Heart left ventricle (tissue), 16 donors: ENCODE results near the gene RTN4RL2. TPM values are rescaled to one million over a fixed set of nuclear protein-coding genes. Genes with fewer than 3 reads are reported as not detected.

Experiments used
- ATAC-seq, 4 donors: fragments of 200-7000 bp; cut with Tn5 transposase; one replicate each; pipeline ENCODE4 v1.9.1; 2020 to 2022; ENCODE audit warnings: moderate library complexity in 4 of 4, mild to moderate bottlenecking in 3 of 4, moderate number of reproducible peaks in 1 of 4
- DNase-seq, 5 donors: peaks; one replicate each; pipeline ENCODE4 v3.0.0-alpha.2; 2020
- H3K27ac ChIP-seq, 12 donors: fragments of 200-600 bp; sonication (generic) in 4 of 12; one replicate each; pipeline versions ENCODE4 v1.5.0 to v1.8.0; 2016 to 2022; ENCODE audit warnings: mild to moderate bottlenecking in 2 of 12
- H3K27me3 ChIP-seq, 9 donors: fragments of 200-600 bp; sonication (generic) in 2 of 9; one replicate each; pipeline versions ENCODE4 v1.5.1 to v1.8.0; 2016 to 2022; ENCODE audit warnings: mild to moderate bottlenecking in 3 of 9
- H3K36me3 ChIP-seq, 9 donors: fragments of 200-600 bp; sonication (generic) in 2 of 9; one replicate each; pipeline versions ENCODE4 v1.5.0 to v1.8.0; 2018 to 2022; ENCODE audit warnings: mild to moderate bottlenecking in 2 of 9
- H3K4me1 ChIP-seq, 12 donors: fragments of 200-600 bp; sonication (generic) in 4 of 12; one replicate each; pipeline versions ENCODE4 v1.5.0 to v1.8.0; 2016 to 2022; ENCODE audit warnings: mild to moderate bottlenecking in 3 of 12
- H3K4me3 ChIP-seq, 12 donors: fragments of 200-600 bp; sonication (generic) in 4 of 12; one replicate each; pipeline versions ENCODE4 v1.5.0 to v1.8.0; 2017 to 2022; ENCODE audit warnings: mild to moderate bottlenecking in 9 of 12, moderate library complexity in 4 of 12
- H3K9me3 ChIP-seq, 12 donors: fragments of 200-600 bp; sonication (generic) in 4 of 12; one replicate each; pipeline versions ENCODE4 v1.5.0 to v1.8.0; 2016 to 2022; ENCODE audit warnings: mild to moderate bottlenecking in 1 of 12
- CTCF ChIP-seq, 12 donors: fragments of 200-600 bp; sonication (generic) in 4 of 12; IDR thresholded peaks; one replicate each; pipeline versions ENCODE4 v1.5.0 to v1.8.0; 2018 to 2022; ENCODE audit warnings: antibody characterized with exemption in 12 of 12, mild to moderate bottlenecking in 5 of 12
- POLR2A ChIP-seq, 2 donors: fragments of 450-650 bp; IDR thresholded peaks; one replicate each; pipeline ENCODE4 v1.6.1; 2017; ENCODE audit warnings: antibody characterized with exemption in 2 of 2, mild to moderate bottlenecking in 2 of 2, moderate library complexity in 2 of 2
- WGBS, 4 donors: extraction: QIAGEN DNeasy Blood & Tissue Kit in 2 of 4; methylation state at CpG; one replicate each; pipeline versions ENCODE4 v1.1.5 to v1.1.7; 2013 to 2018; 5-methylcytosine and 5-hydroxymethylcytosine counted together
- intact Hi-C, 10 donors: fragments of 100-400 bp; cut with DNase I; formaldehyde crosslinking; loops; one replicate each; pipeline versions ENCODE4 v1.11.1 to v1.14.2; 2022
- polyA plus RNA-seq, 2 donors: library from polyadenylated mRNA; stranded (reverse); fragments of 200-250 nt; gene quantifications; one replicate each; pipeline ENCODE4 v1.2.3, GENCODE V29; 2013
- total RNA-seq, 9 donors: library from RNA; depleted of rRNA in 2 of 9; stranded (reverse); fragments of >200 nt in 2 of 9; fragmentation: NEBNext Ultra II Directional in 3 of 9; extraction: Animal tissue kit (Norgen Biotek cat#: 25700) in 3 of 9; gene quantifications; one replicate each; pipeline versions ENCODE4 v1.1.0 to v1.2.4, GENCODE V29; 2016 to 2023
- donor health status: ischemic (EF 13 %, LVEDD 7.1; RV severe dilation, severe dysfunction).
- donor health status: healthy with polysubstance abuse.
- donor health status: DM: no; HTN: yes; CAD: no.
- donor health status: DM: no; HTN: no; CAD: no.
- donor health status: ischemic (EF 25% LVEDD 6.9; RV normal size, moderate dysfunction).
- donor health status: ischemic (EF 25% LVEDD 5.7; RV mildly dilated, moderate dysfunction).
- donor health status: healthy.
- donor health status: DM: yes; HTN: yes; CAD: no.
- donor health status: ischemic (EF 35%, LVEDD 5.7; RV mildly dilated, moderate dysfunction).
- donor health status: nonischemic (EF 11% LVEDD 7.7; RV severe dilation, severe dysfunction).
- donor health status: DM: yes; HTN: yes; CAD: no.
- donor health status: PGD.
- donor health status: ischemic (EF 29% LVEDD 5.4; RV normal size, mild dysfunction).
- donor health status: nonischemic (EF 23%, LVEDD 6.1; RV moderate dilation, normal function).

The RTN4RL2 gene
- total and polyA plus RNA-seq, 11 donors, result 0.58 to 2.1 (median 1.1) TPM

DNA sequence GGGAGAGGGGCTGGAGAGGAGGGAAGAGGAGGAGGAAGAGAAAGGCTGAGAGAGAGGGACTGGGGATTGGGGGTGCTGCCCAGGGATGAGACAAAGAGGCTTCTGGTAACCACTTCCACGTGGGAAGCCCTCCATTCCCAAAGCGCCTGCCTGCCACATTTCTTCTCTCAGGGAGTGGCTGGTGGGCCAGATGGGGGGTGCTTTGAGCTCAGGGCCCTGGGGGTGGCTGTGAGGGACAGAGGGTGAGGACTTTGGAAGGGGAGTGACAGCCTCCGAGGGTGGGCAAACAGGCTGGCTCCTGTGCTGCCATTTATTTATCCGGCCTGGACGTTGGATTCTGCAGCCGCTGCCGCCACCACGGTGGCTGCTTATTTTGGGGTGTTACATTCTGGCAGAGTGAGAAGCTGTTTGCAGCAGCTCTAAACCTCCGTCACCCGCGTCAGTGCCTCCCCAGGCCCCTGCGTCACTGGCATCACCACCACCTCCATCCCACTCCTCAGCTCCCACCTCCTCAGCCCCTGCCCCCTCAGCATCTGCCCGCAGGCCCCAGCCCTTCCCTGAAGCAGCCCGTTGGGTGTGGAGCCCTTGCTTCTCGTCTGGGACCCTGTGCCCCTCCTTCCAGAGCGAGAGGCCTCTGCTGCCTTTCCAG lies 1.6 kb downstream of the RTN4RL2 start:
- WGBS, 4 donors, result 50 to 67% (median 55%) methylated on average over 16 of the region's 16 CpGs
- H3K36me3 ChIP-seq, result no peaks in the 10 kb centered on the region
- no peak for ATAC-seq
- intact Hi-C loops, result loop anchor here in 1 of 10 donors (2.0 kb wide), 2 partner anchors 15 to 179 kb away; no protein-coding TSS in a partner anchor
- DNase-seq, result no peak
- peak overlapping the region in 4 of 12 donors; percentile 5 to 61 (median 56) for H3K4me3 ChIP-seq
- H3K4me1 ChIP-seq, result peaks cover 3 to 42% (median 25%) of the 10 kb centered on the region in 12 donors
- H3K27ac ChIP-seq, result no peak overlapping the region
- peaks cover 9 to 55% (median 32%) of the 10 kb centered on the region in 9 donors for H3K27me3 ChIP-seq
- TF ChIP-seq CTCF (IDR thresholded peaks at IDR 0.05) (no peak), POLR2A (IDR thresholded peaks at IDR 0.05) (no peak)
- H3K9me3 ChIP-seq, result no peaks in the 10 kb centered on the region

DNA sequence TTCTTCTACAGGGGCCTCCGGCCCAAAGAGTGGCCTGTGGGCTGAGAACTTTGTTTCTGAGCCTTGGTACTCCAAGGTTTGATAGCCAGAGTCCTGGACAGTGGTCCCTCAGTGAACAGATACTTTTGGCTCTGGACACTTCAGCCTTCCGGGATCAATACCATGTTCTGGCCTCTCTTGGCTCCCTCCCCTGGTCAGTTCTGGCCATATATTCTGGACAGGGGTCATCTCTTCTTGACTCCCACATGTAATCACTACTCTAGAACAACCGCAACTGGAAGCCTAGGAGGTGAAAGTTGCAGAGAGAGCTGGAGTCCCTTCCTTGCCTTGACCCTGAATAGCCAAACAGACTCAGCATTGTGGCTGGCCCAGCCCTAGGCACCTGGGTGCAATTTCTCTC lies 2.3 kb downstream of the RTN4RL2 start:
- no peak for DNase-seq
- intact Hi-C loops, result no loop called here
- no peak for ATAC-seq
- Histone ChIP-seq H3K4me3 (no peak overlapping the region), H3K4me1 (peaks cover 3 to 36% (median 24%) of the 10 kb centered on the region in 12 donors), H3K36me3 (no peaks in the 10 kb centered on the region), H3K27me3 (peaks cover 9 to 53% (median 32%) of the 10 kb centered on the region in 9 donors), H3K9me3 (no peaks in the 10 kb centered on the region), H3K27ac (no peak overlapping the region)
- 73 to 85% (median 77%) methylated on average over 3 of the region's 3 CpGs for WGBS, 4 donors
- no peak for TF ChIP-seq POLR2A (IDR thresholded peaks at IDR 0.05)
- no peak for TF ChIP-seq CTCF (IDR thresholded peaks at IDR 0.05)

DNA sequence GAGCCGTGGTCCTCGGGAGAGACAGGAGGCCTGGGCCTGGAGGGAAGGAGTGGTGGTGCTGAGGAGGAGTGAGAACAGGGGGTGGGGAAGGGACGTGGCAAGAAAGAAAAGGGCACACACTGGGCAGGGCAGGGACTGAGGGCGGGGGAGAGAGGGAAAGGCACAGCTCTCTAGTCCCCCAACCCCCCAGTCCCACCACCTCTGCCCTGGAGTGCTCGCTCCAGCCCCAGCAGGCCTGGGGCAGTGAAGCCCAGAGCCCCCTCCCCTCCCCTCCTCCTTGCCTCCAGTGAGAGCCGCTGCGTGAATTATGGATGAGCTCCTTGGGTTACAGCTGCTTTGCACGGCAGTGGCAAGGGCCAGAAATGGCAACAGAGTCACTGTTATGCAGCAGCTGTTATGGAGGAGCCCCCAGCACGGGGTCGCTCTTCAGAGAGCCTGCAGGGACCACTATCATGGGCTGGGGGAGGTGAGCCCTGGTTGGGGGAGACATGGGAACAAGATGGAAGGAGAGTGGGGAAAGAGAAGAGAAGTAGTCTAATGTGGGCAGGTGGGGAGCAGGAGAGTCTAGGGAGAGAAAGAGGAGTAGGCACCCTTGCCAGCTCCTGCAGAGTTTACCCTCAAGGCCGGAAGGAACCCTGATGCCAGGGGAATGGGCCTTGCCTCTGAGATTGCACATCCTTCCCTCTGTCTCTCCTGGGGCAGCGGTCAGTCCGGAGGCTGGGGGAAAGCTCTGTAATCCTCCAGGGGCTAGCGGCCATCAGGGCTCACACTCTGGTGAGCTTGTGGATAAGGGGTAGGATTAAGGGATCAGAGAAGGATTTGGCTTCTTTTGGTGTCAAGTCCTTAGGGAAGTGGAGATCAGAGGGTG lies 3.6 kb downstream of the RTN4RL2 start:
- Histone ChIP-seq H3K9me3 (no peaks in the 10 kb centered on the region), H3K4me1 (peaks cover 3 to 23% (median 15%) of the 10 kb centered on the region in 12 donors), H3K27me3 (peaks cover under 1 to 40% (median 23%) of the 10 kb centered on the region in 9 donors), H3K27ac (no peak overlapping the region), H3K4me3 (no peak overlapping the region), H3K36me3 (no peaks in the 10 kb centered on the region)
- 56 to 66% (median 61%) methylated on average over 14 of the region's 14 CpGs for WGBS, 4 donors
- no peak for DNase-seq
- intact Hi-C loops, result no loop called here
- TF ChIP-seq CTCF (IDR thresholded peaks at IDR 0.05) (no peak), POLR2A (IDR thresholded peaks at IDR 0.05) (no peak)
- no peak for ATAC-seq

- H3K4me3 ChIP-seq, result no peak overlapping the region
- ATAC-seq (peak in 1 of 4 donors; percentile 28), DNase-seq (no peak)
- no peaks in the 10 kb centered on the region for H3K9me3 ChIP-seq
- intact Hi-C loops, result no loop called here
- no peaks in the 10 kb centered on the region for H3K36me3 ChIP-seq
- 54 to 70% (median 59%) methylated on average over 21 to 30 of the region's 30 CpGs for WGBS, 4 donors
- H3K4me1 ChIP-seq, result peaks cover 0 to 15% (median 8%) of the 10 kb centered on the region in 12 donors
- H3K27me3 ChIP-seq, result peaks cover 0 to 33% (median 16%) of the 10 kb centered on the region in 9 donors
- no peak overlapping the region for H3K27ac ChIP-seq
- TF ChIP-seq CTCF (IDR thresholded peaks at IDR 0.05), result no peak
- TF ChIP-seq POLR2A (IDR thresholded peaks at IDR 0.05), result no peak
Measured at GRCh38 chr11:57464539-57465181, 4.3 kb downstream of the RTN4RL2 start.
